Measurements from ENCODE around the gene TDRD7.

TDRD7 gene

DNA sequence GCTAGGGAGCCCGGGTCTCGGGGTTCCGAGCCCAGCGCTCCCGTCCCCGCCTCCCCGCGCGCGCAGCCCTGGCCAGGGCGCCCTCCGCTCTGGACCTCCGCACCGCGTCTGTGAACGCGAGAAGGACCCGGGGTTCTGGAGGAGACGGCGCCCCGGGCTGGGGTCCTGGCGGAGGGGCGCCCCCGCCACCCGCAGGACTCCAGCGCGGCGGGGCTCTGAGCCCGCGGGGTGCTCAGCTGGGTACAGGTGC lies 90.0 kb downstream of the TDRD7 start:
- no peak for DNase-seq (ENCODE audit: extremely low spot score)
- ChIA-PET CTCF (interaction anchor here (1.1 to 4.1 kb wide), 4 partner anchors 32 to 114 kb away, joined by 3 to 14 read pairs (median 4); no protein-coding TSS in a partner anchor), POLR2A (interaction anchor here (0.8 to 2.8 kb wide), 6 partner anchors 9 to 131 kb away, joined by 3 to 13 read pairs (median 4); partner anchors contain the start of genes NCBP1 and TSTD2)
- TF ChIP-seq SP1 (IDR thresholded peaks at IDR 0.05) (no peak), FOXM1 (IDR thresholded peaks at IDR 0.05; ENCODE audit: borderline replicate concordance) (no peak), FOXK2 (IDR thresholded peaks at IDR 0.05) (no peak)

DNA sequence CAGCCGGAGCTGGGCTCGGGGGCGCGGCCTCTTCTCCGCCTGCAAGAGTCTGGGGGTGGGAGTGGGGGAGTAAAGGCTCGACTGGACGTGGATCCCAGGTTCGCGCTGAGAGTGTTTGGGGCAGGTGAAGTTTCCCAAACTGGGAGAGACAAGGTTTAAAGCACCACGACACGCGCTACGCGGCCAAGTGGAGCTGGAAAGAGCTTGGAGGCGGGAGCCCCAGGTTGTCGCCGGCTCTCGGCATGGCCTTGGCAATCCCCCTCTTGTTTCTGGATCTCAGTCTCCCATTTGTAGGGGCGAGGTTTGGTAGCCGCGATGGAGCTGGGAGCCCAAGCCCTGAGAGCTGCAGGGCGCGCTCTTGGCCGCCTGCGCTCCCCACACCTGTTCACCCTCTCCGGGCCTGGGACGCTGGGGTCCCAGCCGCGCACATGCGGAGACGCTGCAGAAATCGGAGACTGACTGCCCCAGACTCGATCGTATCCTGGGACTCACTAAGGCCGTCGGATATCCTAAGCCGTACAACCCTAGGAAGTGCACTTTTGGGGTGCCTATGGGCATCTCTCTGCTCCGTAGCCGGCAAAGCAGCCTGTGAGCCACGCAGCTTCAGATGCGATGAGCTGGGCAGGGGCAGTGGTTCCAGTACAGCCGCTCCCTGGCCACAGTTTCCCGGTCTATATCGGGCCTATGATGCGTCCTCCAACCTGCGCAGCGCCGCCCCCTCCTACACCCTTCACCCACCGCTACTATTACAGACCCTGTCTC lies 90.5 kb downstream of the TDRD7 start:
- no peak for DNase-seq (ENCODE audit: extremely low spot score)
- no peak for TF ChIP-seq HDGF (IDR thresholded peaks at IDR 0.05; ENCODE audit: borderline replicate concordance)
- TF ChIP-seq FOXM1 (IDR thresholded peaks at IDR 0.05; ENCODE audit: borderline replicate concordance) = no peak
- TF ChIP-seq BHLHE40 (IDR thresholded peaks at IDR 0.05; ENCODE audit: borderline replicate concordance) = no peak
- TF ChIP-seq FOXA1 (IDR thresholded peaks at IDR 0.05) = no peak
- TF ChIP-seq ZNF384 (IDR thresholded peaks at IDR 0.05) = no peak
- no peak for TF ChIP-seq LEF1 (IDR thresholded peaks at IDR 0.05; ENCODE audit: borderline replicate concordance)
- TF ChIP-seq NFRKB (IDR thresholded peaks at IDR 0.05) = no peak
- TF ChIP-seq, protein P1, sequence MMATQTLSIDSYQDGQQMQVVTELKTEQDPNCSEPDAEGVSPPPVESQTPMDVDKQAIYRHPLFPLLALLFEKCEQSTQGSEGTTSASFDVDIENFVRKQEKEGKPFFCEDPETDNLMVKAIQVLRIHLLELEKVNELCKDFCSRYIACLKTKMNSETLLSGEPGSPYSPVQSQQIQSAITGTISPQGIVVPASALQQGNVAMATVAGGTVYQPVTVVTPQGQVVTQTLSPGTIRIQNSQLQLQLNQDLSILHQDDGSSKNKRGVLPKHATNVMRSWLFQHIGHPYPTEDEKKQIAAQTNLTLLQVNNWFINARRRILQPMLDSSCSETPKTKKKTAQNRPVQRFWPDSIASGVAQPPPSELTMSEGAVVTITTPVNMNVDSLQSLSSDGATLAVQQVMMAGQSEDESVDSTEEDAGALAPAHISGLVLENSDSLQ (IDR thresholded peaks at IDR 0.05) = no peak
- no peak for TF ChIP-seq SP1 (IDR thresholded peaks at IDR 0.05)
- CTCF ChIA-PET = interaction anchor here (0.6 to 4.1 kb wide), 6 partner anchors 33 to 118 kb away, joined by 3 to 14 read pairs (median 4); partner anchors contain the start of gene TDRD7
- POLR2A ChIA-PET = interaction anchor here (0.8 to 2.8 kb wide), 7 partner anchors 9 to 131 kb away, joined by 3 to 13 read pairs (median 4); partner anchors contain the start of genes NCBP1 and TSTD2

DNA sequence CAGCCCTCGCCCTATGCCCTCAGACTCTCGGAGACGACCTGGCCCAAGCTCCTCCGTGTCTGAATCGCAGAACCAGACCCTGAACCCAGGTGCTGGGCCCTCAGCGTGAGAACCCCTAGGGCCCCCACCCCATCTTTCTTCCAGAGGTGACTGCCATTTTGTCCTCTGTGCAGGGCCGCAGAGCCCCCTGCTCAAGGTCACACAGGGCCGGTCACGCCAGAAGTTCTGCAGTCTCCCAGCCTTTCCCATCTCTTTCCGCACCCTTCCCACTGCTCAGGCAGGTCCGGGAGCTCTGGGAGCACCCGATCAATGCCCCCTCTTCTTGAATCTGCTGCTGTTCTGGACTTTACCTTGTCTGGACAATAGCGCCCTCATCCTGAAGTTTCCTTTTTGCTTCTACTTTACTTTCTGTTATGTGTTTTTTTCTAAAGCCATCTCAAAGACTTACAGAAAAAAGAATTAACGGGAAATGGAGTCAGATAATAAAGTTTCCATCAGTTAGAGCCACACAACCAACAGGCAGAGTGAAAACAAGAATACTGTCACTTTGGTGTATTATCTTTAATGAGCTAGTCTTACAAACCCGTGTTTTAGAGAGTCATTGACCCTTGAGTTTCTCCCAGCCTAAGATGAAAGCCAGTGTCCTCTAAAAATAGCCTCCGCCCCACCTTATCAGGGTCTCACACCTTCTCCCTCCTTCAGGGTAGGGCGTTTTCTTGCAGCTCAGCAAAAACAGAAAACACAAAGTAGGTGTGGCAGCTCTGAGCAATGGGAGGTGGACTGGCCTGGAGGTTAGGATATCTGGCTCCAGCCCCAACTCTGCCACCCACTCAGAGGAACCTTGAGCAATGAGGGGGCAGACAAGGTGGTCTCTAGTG lies 91.3 kb downstream of the TDRD7 start:
- no peak for TF ChIP-seq FOXA1 (IDR thresholded peaks at IDR 0.05)
- TF ChIP-seq BHLHE40 (IDR thresholded peaks at IDR 0.05; ENCODE audit: borderline replicate concordance) = no peak
- TF ChIP-seq, protein P1 (IDR thresholded peaks at IDR 0.05) = no peak
- TF ChIP-seq SUZ12 (IDR thresholded peaks at IDR 0.05) = no peak
- TF ChIP-seq ARNT (IDR thresholded peaks at IDR 0.05) = no peak
- no peak for TF ChIP-seq LEF1 (IDR thresholded peaks at IDR 0.05; ENCODE audit: borderline replicate concordance)
- TF ChIP-seq FOXM1 (IDR thresholded peaks at IDR 0.05; ENCODE audit: borderline replicate concordance) = no peak
- no peak for TF ChIP-seq L3MBTL2 (conservative IDR thresholded peaks at IDR 0.05)
- no peak for TF ChIP-seq CTBP1 (IDR thresholded peaks at IDR 0.05; ENCODE audit: borderline replicate concordance)
- no peak for TF ChIP-seq FOXK2 (IDR thresholded peaks at IDR 0.05)
- TF ChIP-seq SP1 (IDR thresholded peaks at IDR 0.05) = no peak
- no peak for TF ChIP-seq ZNF384 (IDR thresholded peaks at IDR 0.05)
- TF ChIP-seq ELF4 (IDR thresholded peaks at IDR 0.05) = no peak
- no peak for TF ChIP-seq NFRKB (IDR thresholded peaks at IDR 0.05)
- no peak for TF ChIP-seq TARDBP (IDR thresholded peaks at IDR 0.05)
- no peak for TF ChIP-seq HDGF (IDR thresholded peaks at IDR 0.05; ENCODE audit: borderline replicate concordance)
- no peak for DNase-seq (ENCODE audit: extremely low spot score)
- CTCF ChIA-PET = interaction anchor here (0.7 to 4.1 kb wide), 7 partner anchors 22 to 130 kb away, joined by 3 to 14 read pairs (median 4); partner anchors contain the start of genes TDRD7 and TSTD2
- POLR2A ChIA-PET = interaction anchor here (1.0 to 2.8 kb wide), 5 partner anchors 8 to 130 kb away, joined by 3 to 13 read pairs (median 4); partner anchors contain the start of genes NCBP1 and TSTD2

DNA sequence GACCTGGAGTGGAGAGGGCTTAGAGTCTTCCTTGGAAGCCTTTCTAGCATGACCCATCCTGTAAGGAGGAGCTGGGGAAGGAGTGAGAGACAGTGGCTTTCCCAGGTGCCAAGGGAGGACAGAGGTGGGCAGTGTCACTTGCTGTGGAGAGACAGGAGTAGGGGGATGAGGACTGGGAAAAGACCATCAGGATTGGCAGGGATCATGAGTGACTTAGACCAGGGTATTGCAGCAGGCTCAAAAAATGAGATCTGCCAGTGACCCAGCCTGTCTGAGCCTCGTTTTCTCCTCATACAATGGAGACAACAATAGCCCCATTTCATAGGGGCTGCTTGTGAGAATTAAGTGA lies 91.9 kb downstream of the TDRD7 start:
- TF ChIP-seq HDGF (IDR thresholded peaks at IDR 0.05; ENCODE audit: borderline replicate concordance) = no peak
- no peak for TF ChIP-seq L3MBTL2 (conservative IDR thresholded peaks at IDR 0.05)
- no peak for TF ChIP-seq FOXA1 (IDR thresholded peaks at IDR 0.05)
- no peak for TF ChIP-seq TARDBP (IDR thresholded peaks at IDR 0.05)
- TF ChIP-seq LEF1 (IDR thresholded peaks at IDR 0.05; ENCODE audit: borderline replicate concordance) = no peak
- no peak for TF ChIP-seq ELF4 (IDR thresholded peaks at IDR 0.05)
- no peak for TF ChIP-seq BHLHE40 (IDR thresholded peaks at IDR 0.05; ENCODE audit: borderline replicate concordance)
- TF ChIP-seq CTBP1 (IDR thresholded peaks at IDR 0.05; ENCODE audit: borderline replicate concordance) = no peak
- TF ChIP-seq, protein P1 (IDR thresholded peaks at IDR 0.05) = no peak
- TF ChIP-seq ARNT (IDR thresholded peaks at IDR 0.05) = no peak
- no peak for TF ChIP-seq FOXM1 (IDR thresholded peaks at IDR 0.05; ENCODE audit: borderline replicate concordance)
- no peak for TF ChIP-seq SUZ12 (IDR thresholded peaks at IDR 0.05)
- no peak for TF ChIP-seq ZNF384 (IDR thresholded peaks at IDR 0.05)
- no peak for TF ChIP-seq FOXK2 (IDR thresholded peaks at IDR 0.05)
- POLR2A ChIA-PET = interaction anchor here (1.3 kb wide), 1 partner anchor 12 kb away, joined by 3 read pairs; no protein-coding TSS in a partner anchor
- no peak for DNase-seq (ENCODE audit: extremely low spot score)
- CTCF ChIA-PET = interaction anchor here (0.7 to 4.1 kb wide), 7 partner anchors 22 to 129 kb away, joined by 3 to 14 read pairs (median 4); partner anchors contain the start of genes TDRD7 and TSTD2

DNA sequence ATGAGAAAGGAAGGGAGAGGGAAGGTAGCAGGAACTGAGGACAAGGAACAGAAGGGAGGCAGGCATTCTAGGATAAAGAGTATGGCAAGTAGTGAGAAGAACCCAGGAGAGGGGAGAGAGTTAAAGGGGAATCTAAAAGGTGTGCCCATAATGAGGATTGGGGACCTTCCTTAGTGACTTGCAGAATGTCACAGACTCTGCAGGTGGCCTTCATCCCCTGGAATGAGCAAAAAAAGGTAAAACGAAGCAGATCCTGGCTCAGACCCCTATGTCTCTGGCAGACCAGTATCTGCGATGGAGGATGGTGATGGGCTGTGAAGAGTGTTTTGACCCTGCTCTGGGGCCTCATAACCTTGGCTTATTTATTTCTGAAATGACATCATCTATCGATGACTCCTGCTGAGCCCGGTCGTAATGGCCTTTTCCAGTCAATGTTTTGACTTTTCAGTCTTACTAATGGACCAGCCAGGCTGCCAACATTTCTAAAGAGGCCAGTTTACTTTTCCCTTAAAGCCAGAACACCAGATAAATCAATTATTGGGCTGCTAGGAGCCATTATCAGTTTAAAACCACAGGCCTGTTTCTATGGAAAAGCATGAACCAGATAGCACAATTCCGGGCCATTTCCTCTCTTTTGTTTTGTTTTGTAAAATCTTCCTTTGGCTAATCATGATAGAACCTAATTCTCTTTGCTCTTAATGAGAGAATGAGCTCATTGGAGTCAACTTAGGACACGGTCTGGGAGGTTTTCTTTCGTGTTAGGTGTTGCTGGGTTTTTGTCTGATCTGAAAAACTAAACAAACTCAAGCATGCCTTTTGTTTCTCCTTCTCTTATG lies 92.7 kb downstream of the TDRD7 start:
- POLR2A ChIA-PET = interaction anchor here (1.3 kb wide), 1 partner anchor 11 kb away, joined by 3 read pairs; no protein-coding TSS in a partner anchor
- TF ChIP-seq CTBP1 (IDR thresholded peaks at IDR 0.05; ENCODE audit: borderline replicate concordance) (no peak), FOXK2 (IDR thresholded peaks at IDR 0.05) (no peak), SUZ12 (IDR thresholded peaks at IDR 0.05) (no peak), NFRKB (IDR thresholded peaks at IDR 0.05) (no peak), BHLHE40 (IDR thresholded peaks at IDR 0.05; ENCODE audit: borderline replicate concordance) (no peak), ELF4 (IDR thresholded peaks at IDR 0.05) (no peak), FOXA1 (IDR thresholded peaks at IDR 0.05) (no peak), ARNT (IDR thresholded peaks at IDR 0.05) (no peak), FOXM1 (IDR thresholded peaks at IDR 0.05; ENCODE audit: borderline replicate concordance) (no peak), L3MBTL2 (conservative IDR thresholded peaks at IDR 0.05) (no peak), HDGF (IDR thresholded peaks at IDR 0.05; ENCODE audit: borderline replicate concordance) (no peak), LEF1 (IDR thresholded peaks at IDR 0.05; ENCODE audit: borderline replicate concordance) (no peak), TARDBP (IDR thresholded peaks at IDR 0.05) (no peak), ZNF384 (IDR thresholded peaks at IDR 0.05) (no peak)
- TF ChIP-seq, protein P1 (IDR thresholded peaks at IDR 0.05) = no peak

More for the DNA sequence above, 92.7 kb downstream of the TDRD7 start:
- CTCF ChIA-PET = interaction anchor here (0.6 to 4.1 kb wide), 4 partner anchors 30 to 111 kb away, joined by 3 to 14 read pairs (median 4); no protein-coding TSS in a partner anchor
- DNase-seq (ENCODE audit: extremely low spot score) = no peak
